COLO668 (cell line): ENCODE data around the gene LRIT1.

Experiments
- DNase-seq: peaks from one replicate; lab custom pipeline; 2025; ENCODE audit not compliant: unreplicated experiment; lab: John Stamatoyannopoulos, UW

The LRIT1 gene

DNA sequence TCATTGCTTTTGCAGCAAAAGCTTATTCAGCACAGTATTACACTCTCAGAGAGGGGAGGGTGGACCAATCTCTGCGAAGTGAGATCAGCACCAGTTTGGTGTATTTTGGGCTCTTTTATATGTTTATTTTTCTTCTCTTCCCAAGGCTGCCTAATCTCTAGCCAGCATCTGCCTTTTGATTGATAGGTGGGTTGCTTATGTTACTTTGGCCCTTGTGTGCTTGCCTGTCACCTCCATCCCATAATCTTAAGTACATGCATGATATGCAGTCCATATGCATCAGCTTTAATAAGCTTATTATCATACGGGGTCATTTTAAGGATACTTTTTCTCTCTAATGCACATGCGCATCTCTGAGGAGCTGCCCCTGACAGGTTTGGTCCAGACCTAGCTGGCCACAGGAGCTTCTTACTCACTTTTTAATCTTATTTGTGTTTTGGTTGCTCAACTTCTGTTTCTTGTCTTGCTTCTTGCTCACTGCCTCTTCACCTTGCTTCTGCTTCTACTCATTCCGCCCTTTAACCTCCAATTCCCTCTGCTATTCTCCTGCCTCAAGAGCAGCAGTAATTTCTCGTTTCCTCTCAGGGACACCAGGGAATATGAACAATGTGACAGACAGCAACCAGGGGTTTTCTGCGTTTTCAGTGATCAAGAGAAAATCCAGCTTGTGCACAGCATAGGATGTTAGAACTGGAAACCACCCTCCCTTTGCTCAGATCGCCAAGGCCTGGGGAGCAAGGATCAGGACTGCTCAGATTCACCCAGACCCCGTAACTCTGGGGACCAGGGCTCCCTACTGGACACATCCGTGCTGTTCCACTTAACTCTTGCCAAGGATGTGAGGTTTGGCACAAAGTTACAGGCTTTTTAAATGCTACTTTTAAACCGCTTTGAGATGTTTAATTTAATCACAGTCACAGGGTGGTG is 13.5 kb upstream of the LRIT1 start:
- no peak for DNase-seq

DNA sequence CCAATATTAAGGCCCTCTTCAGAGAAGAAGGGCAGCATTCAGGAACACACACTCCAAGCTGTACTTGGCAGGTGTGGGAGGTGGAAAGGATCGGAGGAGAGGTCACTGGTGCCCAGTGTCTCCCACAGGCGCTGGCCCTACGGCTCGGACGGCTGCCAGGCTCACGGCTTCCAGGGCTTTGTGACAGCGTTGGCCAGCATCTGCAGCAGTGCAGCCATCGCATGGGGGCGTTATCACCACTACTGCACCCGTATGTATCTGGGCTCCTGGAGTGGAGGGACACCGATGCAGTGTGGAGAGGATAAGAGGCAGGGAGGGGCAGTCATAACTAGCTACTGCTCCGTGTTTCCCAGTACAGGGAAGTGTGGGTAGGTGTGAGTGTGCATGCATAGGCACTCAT is 7.4 kb upstream of the LRIT1 start:
- DNase-seq = no peak

DNA sequence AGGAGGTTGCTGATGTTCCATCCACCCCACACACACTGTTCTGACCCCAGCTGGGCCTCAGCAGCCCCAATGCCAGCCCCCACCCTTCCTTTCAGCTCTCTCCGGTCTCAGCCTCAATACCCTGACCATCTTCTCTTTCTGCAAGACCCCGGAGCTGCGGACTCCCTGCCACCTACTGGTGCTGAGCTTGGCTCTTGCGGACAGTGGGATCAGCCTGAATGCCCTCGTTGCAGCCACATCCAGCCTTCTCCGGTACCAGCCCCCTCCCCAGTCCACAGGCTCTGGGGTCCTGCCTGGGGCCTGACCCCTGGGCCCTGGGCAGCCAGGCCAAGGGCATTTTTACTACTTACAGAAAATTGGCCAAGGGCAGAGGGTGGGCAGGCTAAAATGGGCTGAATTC is 6.2 kb upstream of the LRIT1 start:
- no peak for DNase-seq

DNA sequence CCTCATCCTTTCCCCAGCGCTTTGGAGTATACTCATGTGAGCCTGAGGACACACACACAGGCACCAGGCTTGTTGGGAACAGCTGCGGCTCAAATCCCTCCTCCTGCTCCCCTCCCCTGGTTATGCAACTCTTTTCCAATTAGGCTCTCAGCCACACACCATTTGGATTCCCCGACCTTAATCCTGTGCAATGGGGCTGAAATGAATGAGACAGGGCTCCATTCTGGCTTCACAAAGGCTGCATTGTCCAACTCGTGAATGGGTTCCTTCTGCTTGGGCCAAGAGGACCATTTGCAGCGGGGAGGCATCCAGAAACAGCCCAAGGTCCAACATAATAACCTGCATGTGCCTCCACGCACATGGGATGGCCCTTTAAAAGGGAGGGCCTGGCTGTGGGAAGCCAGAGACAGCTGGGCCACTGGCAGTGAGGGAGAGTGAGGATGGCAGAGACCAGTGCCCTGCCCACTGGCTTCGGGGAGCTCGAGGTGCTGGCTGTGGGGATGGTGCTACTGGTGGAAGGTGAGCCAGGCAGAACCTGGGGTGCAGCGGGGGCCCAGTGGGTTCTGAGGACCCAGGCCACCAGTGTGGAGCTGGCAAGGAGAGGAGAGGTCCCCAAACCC is 3.4 kb upstream of the LRIT1 start, which contains the start of gene RGR:
RGR (plus strand) TSS at position 403 of the 620 bp plus-strand sequence; CDS start at position 441, 38 bp downstream.
- DNase-seq = no peak

DNA sequence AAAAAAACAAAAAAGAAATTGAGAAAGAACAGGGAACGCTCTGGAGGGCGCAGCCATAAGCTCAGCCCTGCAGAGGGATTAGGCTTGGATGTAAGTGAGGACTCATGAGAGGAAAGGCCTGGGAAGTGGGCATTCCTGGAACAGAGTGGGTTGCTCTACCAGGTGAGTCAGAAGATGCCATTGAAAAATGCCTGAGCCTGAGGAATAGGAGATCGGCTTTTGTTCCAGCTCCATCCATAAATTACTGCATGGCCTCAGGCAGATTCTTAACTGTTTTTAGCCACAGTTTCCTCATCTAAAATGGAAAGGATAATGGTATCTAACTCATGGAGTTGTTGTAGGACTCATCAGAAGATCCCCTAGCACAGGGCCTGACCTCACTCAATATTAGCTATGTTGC is 2.4 kb upstream of the LRIT1 start:
- no peak for DNase-seq

DNA sequence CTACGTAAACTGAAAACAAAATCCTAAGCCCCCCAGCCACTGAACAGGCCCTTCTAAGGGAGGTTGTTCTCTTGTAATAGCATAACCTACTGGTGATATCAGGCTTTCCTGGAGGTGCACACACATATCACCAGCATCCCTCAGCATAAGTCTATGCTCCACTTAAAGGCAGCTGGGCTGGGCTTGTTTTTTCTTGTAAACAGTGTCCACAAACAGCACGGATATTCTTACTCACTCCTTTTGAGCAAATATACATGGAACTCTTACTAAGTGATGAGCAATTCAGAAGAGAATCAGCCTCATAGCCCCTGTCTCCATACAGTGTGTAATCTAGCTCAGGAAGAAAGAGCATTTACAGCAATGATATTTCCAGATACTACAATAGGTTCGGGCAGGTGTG is 2.4 kb downstream of the LRIT1 start:
- no peak for DNase-seq

DNA sequence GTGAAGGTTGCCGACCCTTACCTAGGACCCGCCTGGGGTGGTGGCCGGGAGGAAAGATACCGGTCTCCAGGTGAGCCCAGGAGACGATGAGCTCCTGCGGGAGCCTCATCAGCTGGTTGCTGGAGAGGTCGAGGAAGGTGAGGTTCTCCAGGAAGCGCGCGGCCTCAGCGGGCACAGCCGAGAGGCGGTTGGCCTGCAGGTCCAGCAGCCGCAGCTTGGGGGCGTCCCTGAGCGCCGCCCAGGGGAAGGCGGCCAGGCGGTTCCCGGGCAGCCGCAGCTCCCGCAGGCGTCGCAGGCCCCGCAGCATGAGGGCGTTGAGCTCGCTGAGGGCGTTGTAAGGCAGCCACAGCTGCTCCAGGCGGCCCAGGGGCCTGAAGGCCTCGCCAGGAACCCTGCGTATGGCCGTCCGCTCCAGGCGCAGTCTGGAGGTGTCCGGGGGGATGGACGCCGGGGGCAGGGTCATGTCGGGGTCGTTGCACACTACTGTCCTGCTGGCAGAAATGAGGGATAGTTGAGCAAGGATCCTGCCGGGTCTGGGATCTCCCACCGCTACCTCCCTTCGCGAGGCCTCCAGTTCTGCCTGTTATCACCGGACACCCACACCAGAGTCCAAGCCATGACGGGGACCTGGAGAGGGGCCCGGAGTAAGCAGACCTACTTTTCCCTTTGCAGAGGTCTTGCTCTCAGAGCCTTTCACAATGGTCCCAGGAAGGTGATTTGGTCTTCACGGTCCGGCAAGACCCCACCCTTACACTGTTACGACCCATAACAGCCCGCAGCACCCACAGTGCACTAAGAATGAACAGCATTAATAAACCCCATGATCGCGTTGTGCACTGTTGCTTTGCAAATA is 3.9 kb downstream of the LRIT1 start:
- no peak for DNase-seq

- DNase-seq = no peak
These were observed 4.5 kb downstream of the LRIT1 start for GRCh38 chr10:84236807-84237198.

GRCh38 chr10:84235096-84235495 is 6.2 kb downstream of the LRIT1 start:
- DNase-seq = no peak

- no peak for DNase-seq
These were observed 6.9 kb downstream of the LRIT1 start for GRCh38 chr10:84234479-84234878.

DNA sequence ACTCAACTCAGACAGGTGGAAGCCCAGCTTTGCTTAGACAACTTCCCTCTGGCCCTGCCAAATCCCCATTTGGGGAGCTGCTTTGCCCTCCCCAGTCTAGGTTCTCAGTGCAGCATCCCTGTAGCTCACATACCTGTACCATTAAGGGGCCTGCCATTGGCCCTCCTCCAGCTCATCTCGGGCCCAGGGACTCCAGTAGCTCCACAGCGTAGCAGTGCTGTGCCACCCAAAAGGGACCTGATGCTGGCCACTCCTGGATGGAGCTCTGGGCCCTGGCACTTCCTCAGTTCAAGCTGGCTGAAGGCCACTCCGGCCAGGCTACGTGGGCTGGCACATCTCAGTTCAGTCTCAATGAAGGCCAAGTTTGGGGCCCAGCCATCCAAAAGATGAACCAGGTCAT is 7.4 kb downstream of the LRIT1 start:
- DNase-seq = no peak

- no peak for DNase-seq
These were observed 9.0 kb downstream of the LRIT1 start for GRCh38 chr10:84232376-84232775.

GRCh38 chr10:84230359-84230758 is 11.0 kb downstream of the LRIT1 start:
- no peak for DNase-seq

DNA sequence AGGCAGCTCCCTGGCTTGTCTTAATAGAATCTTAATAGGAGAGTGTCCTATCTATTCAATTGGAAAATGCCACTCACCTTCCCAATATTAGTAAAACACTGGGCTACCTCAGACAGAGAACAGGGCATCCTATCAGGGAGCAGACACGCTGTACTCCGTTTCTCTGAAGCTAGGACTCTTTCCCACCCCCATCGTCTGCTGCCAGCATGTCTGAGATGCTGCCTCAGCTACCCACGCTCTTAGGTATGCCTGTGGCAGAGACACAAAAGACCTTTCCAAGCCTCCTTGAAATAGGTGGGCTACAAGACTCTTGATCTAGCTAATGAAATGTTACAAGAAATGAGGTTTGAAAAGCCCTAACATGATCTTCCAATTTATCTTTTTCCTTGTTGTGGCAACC is 13.5 kb downstream of the LRIT1 start:
- DNase-seq = no peak

DNA sequence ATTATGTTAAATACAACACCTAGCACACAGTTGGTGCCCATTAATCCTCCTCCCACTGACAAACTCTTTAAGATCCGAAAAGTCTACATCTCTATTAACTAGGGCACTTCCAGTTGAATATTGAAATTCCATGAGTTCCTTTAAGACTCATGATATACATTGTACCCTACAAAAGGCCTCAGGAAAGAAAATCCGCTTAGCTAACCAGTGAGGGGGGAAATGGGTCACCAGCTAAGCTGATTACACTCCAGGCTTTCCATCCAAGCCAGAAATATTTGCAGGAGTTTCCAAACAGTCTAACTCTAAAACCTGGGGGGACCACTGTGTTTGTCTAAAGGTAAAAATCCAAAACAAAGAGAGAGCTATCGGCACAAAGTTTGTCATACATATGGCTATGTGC is 14.7 kb downstream of the LRIT1 start:
- no peak for DNase-seq

- DNase-seq = no peak
These were observed 15.7 kb downstream of the LRIT1 start, which contains the start of gene LRIT2 for GRCh38 chr10:84225427-84226173. Gene LRIT2, minus strand, starts transcription at chr10:84225544. Its CDS starts 24 bp downstream, at chr10:84225520.

GRCh38 chr10:84224411-84225028 is 16.8 kb downstream of the LRIT1 start:
- DNase-seq = no peak

DNA sequence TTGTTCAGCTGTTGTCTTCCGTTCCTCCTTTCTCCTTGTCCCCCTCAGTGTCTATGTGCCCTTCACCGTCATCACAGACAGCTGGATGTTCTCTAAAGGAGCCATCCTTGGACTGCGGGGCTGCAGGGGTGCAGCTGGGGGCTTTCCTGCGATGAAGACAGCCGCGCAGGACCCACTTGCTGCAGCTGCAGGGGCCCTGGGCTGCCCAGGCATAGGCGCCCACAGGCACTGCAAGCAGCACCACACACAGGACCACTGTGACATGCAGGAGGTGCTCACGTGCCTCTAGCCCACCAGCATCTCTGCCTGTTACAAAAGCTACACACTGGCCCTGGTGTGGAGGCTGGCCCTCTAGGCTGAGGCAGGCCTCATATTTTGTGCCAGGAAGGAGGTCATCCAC is 19.4 kb downstream of the LRIT1 start:
- no peak for DNase-seq

DNA sequence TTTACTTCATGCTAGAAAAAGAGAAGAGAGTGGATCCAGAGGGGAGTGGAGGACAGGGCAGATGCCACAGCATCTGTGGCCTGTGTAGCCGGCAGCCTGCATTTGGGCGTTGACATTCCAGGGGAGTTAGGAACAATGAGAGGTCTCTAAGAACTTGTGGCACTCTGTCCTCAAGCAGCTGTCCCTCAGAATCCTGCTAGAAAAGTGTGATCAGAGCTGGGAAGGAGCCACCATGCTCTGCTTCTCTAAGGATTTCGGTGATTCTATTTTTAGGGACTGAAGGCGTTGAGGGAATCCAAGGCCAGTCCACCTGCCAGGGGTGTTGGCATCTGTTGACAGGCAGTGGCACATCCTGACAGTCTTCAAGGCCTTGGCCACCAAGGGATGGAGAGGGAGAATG is 23.6 kb downstream of the LRIT1 start:
- DNase-seq = no peak

- DNase-seq = no peak
These were observed 24.5 kb downstream of the LRIT1 start for GRCh38 chr10:84216834-84217233.
